GM12872 (cell line): ENCODE measurements around the gene NOD1.

ENCODE experiments used
- CTCF ChIP-seq: IDR thresholded peaks from 3 replicates; pipeline ENCODE4 v1.5.1; 2011; ENCODE audit warnings: low read depth, mild to moderate bottlenecking, low read length, moderate library complexity; ENCODE audit not compliant: insufficient read depth

The NOD1 gene

GRCh38 chr7:30434140-30434799, 44.3 kb downstream of the NOD1 start:
- no peak for TF ChIP-seq CTCF

GRCh38 chr7:30433506-30433905, 45.1 kb downstream of the NOD1 start:
- TF ChIP-seq CTCF = no peak

GRCh38 chr7:30433082-30433481, 45.5 kb downstream of the NOD1 start:
- no peak for TF ChIP-seq CTCF

GRCh38 chr7:30430777-30431176, 47.8 kb downstream of the NOD1 start:
- TF ChIP-seq CTCF = no peak

- TF ChIP-seq CTCF = no peak
Measured at GRCh38 chr7:30430276-30430675, 48.3 kb downstream of the NOD1 start.

- no peak for TF ChIP-seq CTCF
Measured at GRCh38 chr7:30429156-30429530, 49.4 kb downstream of the NOD1 start.

- TF ChIP-seq CTCF = no peak
Measured at GRCh38 chr7:30428246-30429155, 50.1 kb downstream of the NOD1 start.
